Hematopoietic multipotent progenitor cell treated with erythropoietin and hydrocortisone succinate and interleukin-3 and kit ligand, for 17 days (in vitro differentiated cells): Measurements from ENCODE around the gene KLF12.

ENCODE experiments used
- DNase-seq: peaks from one replicate; pipeline ENCODE4 v3.0.0-alpha.2; 2015; ENCODE audit warnings: low spot score

The KLF12 gene

GRCh38 chr13:74134777-74135325 lies 647 bp upstream of the KLF12 start:
- no peak for DNase-seq

- DNase-seq = no peak
Measured at GRCh38 chr13:74133657-74134201, 475 bp downstream of the KLF12 start.

- no peak for DNase-seq
Measured at GRCh38 chr13:74132776-74133656, 1.2 kb downstream of the KLF12 start.

GRCh38 chr13:74132152-74132775 lies 1.9 kb downstream of the KLF12 start:
- no peak for DNase-seq

- no peak for DNase-seq
Measured at GRCh38 chr13:74131227-74131626, 3.0 kb downstream of the KLF12 start.

GRCh38 chr13:74129500-74130191 lies 4.6 kb downstream of the KLF12 start:
- no peak for DNase-seq

- DNase-seq = no peak
Measured at GRCh38 chr13:74128156-74128767, 5.9 kb downstream of the KLF12 start.

GRCh38 chr13:74118328-74118727 lies 15.9 kb downstream of the KLF12 start:
- DNase-seq = no peak

GRCh38 chr13:74117207-74117705 lies 16.9 kb downstream of the KLF12 start:
- no peak for DNase-seq

- DNase-seq = no peak
Measured at GRCh38 chr13:74115133-74115532, 19.1 kb downstream of the KLF12 start.

- DNase-seq = no peak
Measured at GRCh38 chr13:74114641-74115040, 19.6 kb downstream of the KLF12 start.

- DNase-seq = no peak
Measured at GRCh38 chr13:74114202-74114601, 20.0 kb downstream of the KLF12 start.

GRCh38 chr13:74111901-74112824 lies 22.0 kb downstream of the KLF12 start:
- DNase-seq = no peak

- no peak for DNase-seq
Measured at GRCh38 chr13:74111399-74111798, 22.8 kb downstream of the KLF12 start.

- DNase-seq = no peak
Measured at GRCh38 chr13:74110053-74110452, 24.2 kb downstream of the KLF12 start.

GRCh38 chr13:74107598-74107997 lies 26.6 kb downstream of the KLF12 start:
- DNase-seq = no peak

- DNase-seq = no peak
Measured at GRCh38 chr13:74105871-74106270, 28.3 kb downstream of the KLF12 start.

- no peak for DNase-seq
Measured at GRCh38 chr13:74104661-74105275, 29.4 kb downstream of the KLF12 start.

- DNase-seq = no peak
Measured at GRCh38 chr13:74103970-74104555, 30.1 kb downstream of the KLF12 start.

GRCh38 chr13:74103196-74103595 lies 31.0 kb downstream of the KLF12 start:
- DNase-seq = no peak
